ENCODE measurements around the gene LRP1B.

DNA sequence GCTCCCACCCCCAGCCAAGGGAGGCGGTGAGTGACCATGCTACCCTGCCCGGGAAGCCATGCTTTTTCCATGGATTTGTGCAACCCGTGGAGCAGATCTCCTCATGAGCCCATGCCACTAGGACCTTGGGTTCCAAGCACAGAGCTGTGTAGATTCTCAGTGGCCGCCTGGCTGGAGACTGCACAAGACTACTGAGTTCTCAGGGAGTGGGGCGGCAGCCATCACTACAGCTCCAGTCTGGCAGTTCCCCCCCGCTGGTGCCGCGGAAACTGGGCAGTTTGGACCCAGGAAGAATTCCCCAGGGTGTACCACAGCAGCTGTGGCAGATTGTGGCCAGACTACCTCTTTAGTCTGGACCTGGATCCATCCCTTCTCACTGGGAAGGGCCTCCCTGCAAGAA is 470.6 kb downstream of the LRP1B start:
- TF ChIP-seq, protein P1, sequence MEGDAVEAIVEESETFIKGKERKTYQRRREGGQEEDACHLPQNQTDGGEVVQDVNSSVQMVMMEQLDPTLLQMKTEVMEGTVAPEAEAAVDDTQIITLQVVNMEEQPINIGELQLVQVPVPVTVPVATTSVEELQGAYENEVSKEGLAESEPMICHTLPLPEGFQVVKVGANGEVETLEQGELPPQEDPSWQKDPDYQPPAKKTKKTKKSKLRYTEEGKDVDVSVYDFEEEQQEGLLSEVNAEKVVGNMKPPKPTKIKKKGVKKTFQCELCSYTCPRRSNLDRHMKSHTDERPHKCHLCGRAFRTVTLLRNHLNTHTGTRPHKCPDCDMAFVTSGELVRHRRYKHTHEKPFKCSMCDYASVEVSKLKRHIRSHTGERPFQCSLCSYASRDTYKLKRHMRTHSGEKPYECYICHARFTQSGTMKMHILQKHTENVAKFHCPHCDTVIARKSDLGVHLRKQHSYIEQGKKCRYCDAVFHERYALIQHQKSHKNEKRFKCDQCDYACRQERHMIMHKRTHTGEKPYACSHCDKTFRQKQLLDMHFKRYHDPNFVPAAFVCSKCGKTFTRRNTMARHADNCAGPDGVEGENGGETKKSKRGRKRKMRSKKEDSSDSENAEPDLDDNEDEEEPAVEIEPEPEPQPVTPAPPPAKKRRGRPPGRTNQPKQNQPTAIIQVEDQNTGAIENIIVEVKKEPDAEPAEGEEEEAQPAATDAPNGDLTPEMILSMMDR (IDR thresholded peaks at IDR 0.05) = no peak
- no peak for TF ChIP-seq POLR2A (IDR thresholded peaks at IDR 0.05)
